ENCODE results near the gene APOBEC3B.

GRCh38 chr22:39007177-39007576 lies 25.0 kb downstream of the APOBEC3B start:
- no peak for TF ChIP-seq CTCF (conservative IDR thresholded peaks at IDR 0.05)
- no peak for TF ChIP-seq ZFX (IDR thresholded peaks at IDR 0.05)

Measured in C4-2B (cell line).